GOT3 (cell line): ENCODE results near the gene SFMBT2.
"Not testable (repeated sequence)": the region's sequence is repeated elsewhere in the genome, so short reads cannot be mapped to it uniquely, and the experiment has no call there.

Source experiments
- DNase-seq: peaks from one replicate; lab custom pipeline; 2025; ENCODE audit warnings: mixed read lengths; lab: John Stamatoyannopoulos, UW

Gene SFMBT2

GRCh38 chr10:7225133-7225532, 185.7 kb downstream of the SFMBT2 start:
- no peak for DNase-seq

GRCh38 chr10:7218968-7219367, 191.9 kb downstream of the SFMBT2 start:
- no peak for DNase-seq

- DNase-seq, result not testable (repeated sequence)
These were observed 198.1 kb downstream of the SFMBT2 start for GRCh38 chr10:7212696-7213095.

GRCh38 chr10:7211857-7212577, 198.8 kb downstream of the SFMBT2 start:
- DNase-seq, result no peak

GRCh38 chr10:7210516-7210915, 200.3 kb downstream of the SFMBT2 start:
- DNase-seq, result no peak

GRCh38 chr10:7209458-7209857, 201.4 kb downstream of the SFMBT2 start:
- DNase-seq, result no peak

GRCh38 chr10:7206412-7207100, 204.3 kb downstream of the SFMBT2 start:
- DNase-seq, result no peak

GRCh38 chr10:7205656-7206055, 205.2 kb downstream of the SFMBT2 start:
- DNase-seq, result no peak

- no peak for DNase-seq
These were observed 208.0 kb downstream of the SFMBT2 start for GRCh38 chr10:7202793-7203355.

GRCh38 chr10:7199152-7199760, 211.6 kb downstream of the SFMBT2 start:
- no peak for DNase-seq

- DNase-seq, result no peak
These were observed 214.6 kb downstream of the SFMBT2 start for GRCh38 chr10:7196284-7196683.

GRCh38 chr10:7195118-7195517, 215.7 kb downstream of the SFMBT2 start:
- no peak for DNase-seq

- no peak for DNase-seq
These were observed 216.3 kb downstream of the SFMBT2 start for GRCh38 chr10:7194571-7194970.

GRCh38 chr10:7193369-7193768, 217.5 kb downstream of the SFMBT2 start:
- no peak for DNase-seq

- no peak for DNase-seq
These were observed 217.9 kb downstream of the SFMBT2 start for GRCh38 chr10:7192831-7193361.

- no peak for DNase-seq
These were observed 218.8 kb downstream of the SFMBT2 start for GRCh38 chr10:7192061-7192460.

- not testable (repeated sequence) for DNase-seq
These were observed 220.1 kb downstream of the SFMBT2 start for GRCh38 chr10:7190772-7191171.

- DNase-seq, result no peak
These were observed 220.9 kb downstream of the SFMBT2 start for GRCh38 chr10:7189909-7190308.

- DNase-seq, result no peak
These were observed 222.3 kb downstream of the SFMBT2 start for GRCh38 chr10:7188456-7189050.

- no peak for DNase-seq
These were observed 224.3 kb downstream of the SFMBT2 start for GRCh38 chr10:7186387-7187018.

- DNase-seq, result no peak
These were observed 225.5 kb downstream of the SFMBT2 start for GRCh38 chr10:7185367-7185690.
